GM23338 (cell line): Measurements from ENCODE around the gene GRK5. TPM values are rescaled to one million over a fixed set of nuclear protein-coding genes. Genes with fewer than 3 reads are reported as not detected.

Experiments used
- ATAC-seq: fragments of 200-7000 bp; cut with Tn5 transposase; 3 replicates; pipeline ENCODE4 v1.9.1; 2020
- DNase-seq: peaks from one replicate; pipeline ENCODE4 v3.0.0-alpha.2; 2015; ENCODE audit warnings: low spot score
- H2AFZ ChIP-seq: fragments of 200-600 bp; sonication (generic); 2 replicates; pipeline ENCODE4 v1.8.0; 2016; ENCODE audit warnings: antibody characterized with exemption, mild to moderate bottlenecking, moderate library complexity
- H3F3A ChIP-seq: fragments of 200-600 bp; sonication (generic); replicated peaks from 2 replicates; pipeline ENCODE4 v1.8.0; 2017; ENCODE audit warnings: antibody characterized with exemption, mixed run types, low read depth
- H3K27ac ChIP-seq: fragments of 200-600 bp; sonication (generic); 2 replicates; pipeline ENCODE4 v1.6.1; 2016; ENCODE audit warnings: low read depth
- H3K27me3 ChIP-seq: fragments of 200-600 bp; sonication (generic); 2 replicates; pipeline ENCODE4 v1.8.0; 2016; ENCODE audit warnings: mild to moderate bottlenecking, mixed run types, moderate library complexity; ENCODE audit not compliant: insufficient read depth
- H3K36me3 ChIP-seq: fragments of 200-600 bp; sonication (generic); 2 replicates; pipeline ENCODE4 v1.8.0; 2016; ENCODE audit warnings: mild to moderate bottlenecking; ENCODE audit not compliant: insufficient read depth
- H3K4me1 ChIP-seq: fragments of 200-600 bp; sonication (generic); 2 replicates; pipeline ENCODE4 v1.8.0; 2016; ENCODE audit warnings: mild to moderate bottlenecking, moderate library complexity; ENCODE audit not compliant: insufficient read depth
- H3K4me2 ChIP-seq: fragments of 200-600 bp; sonication (generic); 2 replicates; pipeline ENCODE4 v1.7.1; 2017; ENCODE audit warnings: mixed run types
- H3K4me3 ChIP-seq: fragments of 200-600 bp; sonication (generic); 2 replicates; pipeline ENCODE4 v1.6.1; 2016; ENCODE audit warnings: mixed run types
- H3K79me2 ChIP-seq: fragments of 200-600 bp; sonication (generic); replicated peaks from 2 replicates; pipeline ENCODE4 v1.8.0; 2017; ENCODE audit warnings: mild to moderate bottlenecking; ENCODE audit not compliant: insufficient read depth
- H3K9me2 ChIP-seq: fragments of 200-600 bp; sonication (generic); 2 replicates; pipeline ENCODE4 v1.8.0; 2017; ENCODE audit not compliant: insufficient read depth
- H4K20me1 ChIP-seq: fragments of 200-600 bp; sonication (generic); replicated peaks from 2 replicates; pipeline ENCODE4 v1.8.0; 2017; ENCODE audit warnings: mild to moderate bottlenecking; ENCODE audit not compliant: insufficient read depth
- H3K27ac Mint-ChIP-seq: 2 replicates; pipeline ENCODE4 v1.8.0; 2020; ENCODE audit warnings: inconsistent platforms, mild to moderate bottlenecking, moderate library complexity, mixed read lengths
- H3K27me3 Mint-ChIP-seq: 3 replicates; pipeline ENCODE4 v1.8.0; 2022; ENCODE audit warnings: low read depth, mild to moderate bottlenecking, moderate library complexity, mixed read lengths, inconsistent platforms; ENCODE audit not compliant: insufficient read depth, poor library complexity
- H3K36me3 Mint-ChIP-seq: 3 replicates; pipeline ENCODE4 v1.8.0; 2021; ENCODE audit warnings: low read depth, mild to moderate bottlenecking, inconsistent platforms, moderate library complexity, mixed read lengths
- H3K4me1 Mint-ChIP-seq: 3 replicates; pipeline ENCODE4 v1.8.0; 2020; ENCODE audit warnings: mild to moderate bottlenecking, inconsistent platforms, mixed read lengths
- H3K4me3 Mint-ChIP-seq: 3 replicates; pipeline ENCODE4 v1.8.0; 2021; ENCODE audit warnings: moderate library complexity, mild to moderate bottlenecking, inconsistent platforms, mixed read lengths
- H3K9me3 Mint-ChIP-seq: 3 replicates; pipeline ENCODE4 v1.8.0; 2020; ENCODE audit warnings: moderate library complexity, mild to moderate bottlenecking, inconsistent platforms, mixed read lengths
- CREB1 ChIP-seq: fragments of 250-450 bp; sonication (Bioruptor Pico); IDR thresholded peaks from 2 replicates; pipeline ENCODE4 v1.5.0; 2020; ENCODE audit warnings: low read depth, mild to moderate bottlenecking, moderate library complexity
- CTCF ChIP-seq, 2 experiments: fragments of 200-600 bp in 1 of 2; sonication (generic) in 1 of 2; conservative IDR thresholded peaks; 2 replicates each; pipeline versions ENCODE4 v1.5.1 to v1.6.1; 2016 to 2017; ENCODE audit warnings: antibody characterized with exemption in 2 of 2, low read depth in 2 of 2, mild to moderate bottlenecking in 2 of 2, moderate library complexity in 1 of 2
- EZH2 ChIP-seq: fragments of 200-600 bp; sonication (generic); IDR thresholded peaks from one replicate; pipeline ENCODE4 v1.8.0; 2017; ENCODE audit warnings: antibody characterized with exemption, mild to moderate bottlenecking, low read depth; ENCODE audit not compliant: unreplicated experiment
- EZH2phosphoT487 ChIP-seq: fragments of 200-600 bp; sonication (generic); IDR thresholded peaks from one replicate; pipeline ENCODE4 v1.8.1; 2018; ENCODE audit warnings: antibody characterized with exemption; ENCODE audit not compliant: unreplicated experiment
- JUNB ChIP-seq: IDR thresholded peaks from one replicate; pipeline ENCODE4 v1.6.1; 2016; ENCODE audit warnings: antibody characterized with exemption; ENCODE audit not compliant: unreplicated experiment
- NANOG ChIP-seq: IDR thresholded peaks from 2 replicates; pipeline ENCODE4 v1.6.1; 2016; ENCODE audit warnings: antibody characterized with exemption, borderline replicate concordance
- POLR2AphosphoS5 ChIP-seq: IDR thresholded peaks from 2 replicates; pipeline ENCODE4 v1.6.1; 2016; ENCODE audit warnings: antibody characterized with exemption, low read depth
- STAT1 ChIP-seq: IDR thresholded peaks from one replicate; pipeline ENCODE4 v1.6.1; 2016; ENCODE audit warnings: antibody characterized with exemption; ENCODE audit not compliant: unreplicated experiment
- ZNF114 ChIP-seq: fragments of 250-450 bp; sonication (Bioruptor Pico); IDR thresholded peaks from 2 replicates; pipeline ENCODE4 v1.5.0; 2020; ENCODE audit warnings: mild to moderate bottlenecking, moderate library complexity
- ZNF331 ChIP-seq: fragments of 250-450 bp; sonication (Bioruptor Pico); IDR thresholded peaks from 2 replicates; pipeline ENCODE4 v1.5.0; 2020; ENCODE audit warnings: low read depth, mild to moderate bottlenecking, moderate library complexity
- polyA plus RNA-seq: library from polyadenylated mRNA; unstranded; fragments of >200 nt; fragmentation: Nextera tagmentation; extraction: Ambion mirVana; gene quantifications from 2 replicates; pipeline ENCODE4 v1.2.1, GENCODE V29; 2016
- total RNA-seq: library from RNA; depleted of rRNA; stranded (reverse); fragments of >200 nt; shearing (Covaris generic); gene quantifications from 2 replicates; pipeline ENCODE4 v1.2.3, GENCODE V29; 2014
- TF ChIP-seq, protein P1 (sequence below): fragments of 250-450 bp; sonication (Bioruptor Pico); IDR thresholded peaks from 2 replicates; pipeline ENCODE4 v1.5.0; 2020; ENCODE audit warnings: mild to moderate bottlenecking, moderate library complexity
- TF ChIP-seq, protein P2 (sequence below): IDR thresholded peaks from 2 replicates; pipeline ENCODE4 v1.6.1; 2016; ENCODE audit warnings: antibody characterized with exemption
- TF ChIP-seq, protein P3 (sequence below): IDR thresholded peaks from one replicate; pipeline ENCODE4 v1.6.1; 2018; ENCODE audit warnings: antibody characterized with exemption; ENCODE audit not compliant: unreplicated experiment

GRK5 gene
- total and polyA plus RNA-seq, 2 experiments from 2014 or later: 0.53 to 2.0 TPM

GRCh38 chr10:119456435-119456810 is 249.1 kb downstream of the GRK5 start:
- Mint-ChIP-seq H3K4me3 (no peak overlapping the region), H3K36me3 (no peaks in the 10 kb centered on the region), H3K27ac (no peak overlapping the region), H3K9me3 (no peaks in the 10 kb centered on the region), H3K27me3 (peaks cover 11% of the 10 kb centered on the region), H3K4me1 (peaks cover 7% of the 10 kb centered on the region; the same call in 2 of the 3 replicates)
- H2AFZ ChIP-seq: no peak overlapping the region
- TF ChIP-seq STAT1: no peak
- TF ChIP-seq EZH2: no peak
- TF ChIP-seq, protein P1, sequence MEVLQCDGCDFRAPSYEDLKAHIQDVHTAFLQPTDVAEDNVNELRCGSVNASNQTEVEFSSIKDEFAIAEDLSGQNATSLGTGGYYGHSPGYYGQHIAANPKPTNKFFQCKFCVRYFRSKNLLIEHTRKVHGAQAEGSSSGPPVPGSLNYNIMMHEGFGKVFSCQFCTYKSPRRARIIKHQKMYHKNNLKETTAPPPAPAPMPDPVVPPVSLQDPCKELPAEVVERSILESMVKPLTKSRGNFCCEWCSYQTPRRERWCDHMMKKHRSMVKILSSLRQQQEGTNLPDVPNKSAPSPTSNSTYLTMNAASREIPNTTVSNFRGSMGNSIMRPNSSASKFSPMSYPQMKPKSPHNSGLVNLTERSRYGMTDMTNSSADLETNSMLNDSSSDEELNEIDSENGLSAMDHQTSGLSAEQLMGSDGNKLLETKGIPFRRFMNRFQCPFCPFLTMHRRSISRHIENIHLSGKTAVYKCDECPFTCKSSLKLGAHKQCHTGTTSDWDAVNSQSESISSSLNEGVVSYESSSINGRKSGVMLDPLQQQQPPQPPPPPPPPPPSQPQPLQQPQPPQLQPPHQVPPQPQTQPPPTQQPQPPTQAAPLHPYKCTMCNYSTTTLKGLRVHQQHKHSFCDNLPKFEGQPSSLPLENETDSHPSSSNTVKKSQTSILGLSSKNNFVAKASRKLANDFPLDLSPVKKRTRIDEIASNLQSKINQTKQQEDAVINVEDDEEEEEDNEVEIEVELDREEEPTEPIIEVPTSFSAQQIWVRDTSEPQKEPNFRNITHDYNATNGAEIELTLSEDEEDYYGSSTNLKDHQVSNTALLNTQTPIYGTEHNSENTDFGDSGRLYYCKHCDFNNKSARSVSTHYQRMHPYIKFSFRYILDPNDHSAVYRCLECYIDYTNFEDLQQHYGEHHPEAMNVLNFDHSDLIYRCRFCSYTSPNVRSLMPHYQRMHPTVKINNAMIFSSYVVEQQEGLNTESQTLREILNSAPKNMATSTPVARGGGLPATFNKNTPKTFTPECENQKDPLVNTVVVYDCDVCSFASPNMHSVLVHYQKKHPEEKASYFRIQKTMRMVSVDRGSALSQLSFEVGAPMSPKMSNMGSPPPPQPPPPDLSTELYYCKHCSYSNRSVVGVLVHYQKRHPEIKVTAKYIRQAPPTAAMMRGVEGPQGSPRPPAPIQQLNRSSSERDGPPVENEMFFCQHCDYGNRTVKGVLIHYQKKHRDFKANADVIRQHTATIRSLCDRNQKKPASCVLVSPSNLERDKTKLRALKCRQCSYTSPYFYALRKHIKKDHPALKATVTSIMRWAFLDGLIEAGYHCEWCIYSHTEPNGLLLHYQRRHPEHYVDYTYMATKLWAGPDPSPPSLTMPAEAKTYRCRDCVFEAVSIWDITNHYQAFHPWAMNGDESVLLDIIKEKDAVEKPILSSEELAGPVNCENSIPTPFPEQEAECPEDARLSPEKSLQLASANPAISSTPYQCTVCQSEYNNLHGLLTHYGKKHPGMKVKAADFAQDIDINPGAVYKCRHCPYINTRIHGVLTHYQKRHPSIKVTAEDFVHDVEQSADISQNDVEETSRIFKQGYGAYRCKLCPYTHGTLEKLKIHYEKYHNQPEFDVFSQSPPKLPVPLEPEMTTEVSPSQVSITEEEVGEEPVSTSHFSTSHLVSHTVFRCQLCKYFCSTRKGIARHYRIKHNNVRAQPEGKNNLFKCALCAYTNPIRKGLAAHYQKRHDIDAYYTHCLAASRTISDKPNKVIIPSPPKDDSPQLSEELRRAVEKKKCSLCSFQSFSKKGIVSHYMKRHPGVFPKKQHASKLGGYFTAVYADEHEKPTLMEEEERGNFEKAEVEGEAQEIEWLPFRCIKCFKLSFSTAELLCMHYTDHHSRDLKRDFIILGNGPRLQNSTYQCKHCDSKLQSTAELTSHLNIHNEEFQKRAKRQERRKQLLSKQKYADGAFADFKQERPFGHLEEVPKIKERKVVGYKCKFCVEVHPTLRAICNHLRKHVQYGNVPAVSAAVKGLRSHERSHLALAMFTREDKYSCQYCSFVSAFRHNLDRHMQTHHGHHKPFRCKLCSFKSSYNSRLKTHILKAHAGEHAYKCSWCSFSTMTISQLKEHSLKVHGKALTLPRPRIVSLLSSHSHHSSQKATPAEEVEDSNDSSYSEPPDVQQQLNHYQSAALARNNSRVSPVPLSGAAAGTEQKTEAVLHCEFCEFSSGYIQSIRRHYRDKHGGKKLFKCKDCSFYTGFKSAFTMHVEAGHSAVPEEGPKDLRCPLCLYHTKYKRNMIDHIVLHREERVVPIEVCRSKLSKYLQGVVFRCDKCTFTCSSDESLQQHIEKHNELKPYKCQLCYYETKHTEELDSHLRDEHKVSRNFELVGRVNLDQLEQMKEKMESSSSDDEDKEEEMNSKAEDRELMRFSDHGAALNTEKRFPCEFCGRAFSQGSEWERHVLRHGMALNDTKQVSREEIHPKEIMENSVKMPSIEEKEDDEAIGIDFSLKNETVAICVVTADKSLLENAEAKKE (CRISPR knock-in tag): no peak
- TF ChIP-seq NANOG: no peak
- TF ChIP-seq, protein P2, sequence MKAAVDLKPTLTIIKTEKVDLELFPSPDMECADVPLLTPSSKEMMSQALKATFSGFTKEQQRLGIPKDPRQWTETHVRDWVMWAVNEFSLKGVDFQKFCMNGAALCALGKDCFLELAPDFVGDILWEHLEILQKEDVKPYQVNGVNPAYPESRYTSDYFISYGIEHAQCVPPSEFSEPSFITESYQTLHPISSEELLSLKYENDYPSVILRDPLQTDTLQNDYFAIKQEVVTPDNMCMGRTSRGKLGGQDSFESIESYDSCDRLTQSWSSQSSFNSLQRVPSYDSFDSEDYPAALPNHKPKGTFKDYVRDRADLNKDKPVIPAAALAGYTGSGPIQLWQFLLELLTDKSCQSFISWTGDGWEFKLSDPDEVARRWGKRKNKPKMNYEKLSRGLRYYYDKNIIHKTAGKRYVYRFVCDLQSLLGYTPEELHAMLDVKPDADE: no peak
- TF ChIP-seq CREB1 (CRISPR knock-in tag): no peak
- no peak for TF ChIP-seq CTCF (conservative IDR thresholded peaks at IDR 0.05; ENCODE audit: low read depth in 2 of 2)
- no peak for TF ChIP-seq JUNB
- no peak for TF ChIP-seq ZNF114 (CRISPR knock-in tag)
- TF ChIP-seq EZH2phosphoT487: no peak
- TF ChIP-seq ZNF331 (CRISPR knock-in tag): no peak
- no peak for TF ChIP-seq POLR2AphosphoS5
- TF ChIP-seq, protein P3, sequence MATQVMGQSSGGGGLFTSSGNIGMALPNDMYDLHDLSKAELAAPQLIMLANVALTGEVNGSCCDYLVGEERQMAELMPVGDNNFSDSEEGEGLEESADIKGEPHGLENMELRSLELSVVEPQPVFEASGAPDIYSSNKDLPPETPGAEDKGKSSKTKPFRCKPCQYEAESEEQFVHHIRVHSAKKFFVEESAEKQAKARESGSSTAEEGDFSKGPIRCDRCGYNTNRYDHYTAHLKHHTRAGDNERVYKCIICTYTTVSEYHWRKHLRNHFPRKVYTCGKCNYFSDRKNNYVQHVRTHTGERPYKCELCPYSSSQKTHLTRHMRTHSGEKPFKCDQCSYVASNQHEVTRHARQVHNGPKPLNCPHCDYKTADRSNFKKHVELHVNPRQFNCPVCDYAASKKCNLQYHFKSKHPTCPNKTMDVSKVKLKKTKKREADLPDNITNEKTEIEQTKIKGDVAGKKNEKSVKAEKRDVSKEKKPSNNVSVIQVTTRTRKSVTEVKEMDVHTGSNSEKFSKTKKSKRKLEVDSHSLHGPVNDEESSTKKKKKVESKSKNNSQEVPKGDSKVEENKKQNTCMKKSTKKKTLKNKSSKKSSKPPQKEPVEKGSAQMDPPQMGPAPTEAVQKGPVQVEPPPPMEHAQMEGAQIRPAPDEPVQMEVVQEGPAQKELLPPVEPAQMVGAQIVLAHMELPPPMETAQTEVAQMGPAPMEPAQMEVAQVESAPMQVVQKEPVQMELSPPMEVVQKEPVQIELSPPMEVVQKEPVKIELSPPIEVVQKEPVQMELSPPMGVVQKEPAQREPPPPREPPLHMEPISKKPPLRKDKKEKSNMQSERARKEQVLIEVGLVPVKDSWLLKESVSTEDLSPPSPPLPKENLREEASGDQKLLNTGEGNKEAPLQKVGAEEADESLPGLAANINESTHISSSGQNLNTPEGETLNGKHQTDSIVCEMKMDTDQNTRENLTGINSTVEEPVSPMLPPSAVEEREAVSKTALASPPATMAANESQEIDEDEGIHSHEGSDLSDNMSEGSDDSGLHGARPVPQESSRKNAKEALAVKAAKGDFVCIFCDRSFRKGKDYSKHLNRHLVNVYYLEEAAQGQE: no peak
- H3K4me2 ChIP-seq: no peak overlapping the region
- DNase-seq (no peak), ATAC-seq (no peak)
- no peak overlapping the region for H3K27ac ChIP-seq
- no peaks in the 10 kb centered on the region for H3F3A ChIP-seq
- no peaks in the 10 kb centered on the region for H3K9me2 ChIP-seq
- H3K4me3 ChIP-seq: no peak overlapping the region
- no peaks in the 10 kb centered on the region for H3K4me1 ChIP-seq
- H3K36me3 ChIP-seq: no peaks in the 10 kb centered on the region
- no peaks in the 10 kb centered on the region for H4K20me1 ChIP-seq
- H3K79me2 ChIP-seq: no peaks in the 10 kb centered on the region
- H3K27me3 ChIP-seq: no peaks in the 10 kb centered on the region
